IPS-11a (cell line): ENCODE data around the gene DIPK1C.
"Not testable (repeated sequence)": the region's sequence is repeated elsewhere in the genome, so short reads cannot be mapped to it uniquely, and the experiment has no call there.

ENCODE experiments used
- H3K4me3 ChIP-seq: one replicate; pipeline ENCODE4 v1.5.1; 2013; ENCODE audit warnings: low read depth, low read length, control low read depth

DIPK1C gene

DNA sequence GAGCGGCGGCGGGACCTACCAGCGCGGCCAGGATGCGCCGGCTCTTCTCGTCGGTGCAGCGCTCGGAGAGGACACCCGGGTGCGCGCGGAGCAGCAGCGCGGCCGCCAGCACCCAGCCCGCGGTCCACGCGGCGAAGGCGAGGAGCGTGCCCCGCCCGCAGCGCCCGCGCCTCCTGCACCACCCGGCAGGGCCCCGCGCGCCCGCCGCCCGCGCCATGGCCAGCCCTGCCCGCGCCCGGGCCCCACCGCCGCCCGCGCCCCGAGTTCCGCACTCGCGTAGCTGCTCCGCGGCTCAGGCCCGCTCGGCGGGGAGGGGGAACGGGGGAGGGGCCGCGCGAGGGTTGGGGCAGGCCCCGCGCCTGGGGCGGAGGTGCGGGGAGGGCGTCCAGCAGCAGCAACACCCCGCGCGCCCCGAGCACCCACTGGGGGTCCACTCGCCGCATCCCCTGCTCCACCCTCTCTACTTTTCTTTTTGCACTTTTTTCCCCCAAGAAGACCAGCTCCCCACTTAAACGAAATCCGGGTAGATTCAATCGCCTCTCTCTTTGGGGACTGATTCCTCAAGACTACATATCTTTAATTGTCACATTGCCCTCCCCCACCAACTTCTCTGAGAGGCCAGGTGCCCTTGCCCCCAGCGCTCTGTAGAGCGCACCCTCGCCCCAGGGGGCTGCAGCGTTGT lies at the start of gene DIPK1C:
Gene DIPK1C (minus strand): TSS at position 266 of the 682 bp plus-strand sequence. CDS start 49 bp downstream, at position 217.
- peak within 1 kb of the TSS; percentile 37 for H3K4me3 ChIP-seq

DNA sequence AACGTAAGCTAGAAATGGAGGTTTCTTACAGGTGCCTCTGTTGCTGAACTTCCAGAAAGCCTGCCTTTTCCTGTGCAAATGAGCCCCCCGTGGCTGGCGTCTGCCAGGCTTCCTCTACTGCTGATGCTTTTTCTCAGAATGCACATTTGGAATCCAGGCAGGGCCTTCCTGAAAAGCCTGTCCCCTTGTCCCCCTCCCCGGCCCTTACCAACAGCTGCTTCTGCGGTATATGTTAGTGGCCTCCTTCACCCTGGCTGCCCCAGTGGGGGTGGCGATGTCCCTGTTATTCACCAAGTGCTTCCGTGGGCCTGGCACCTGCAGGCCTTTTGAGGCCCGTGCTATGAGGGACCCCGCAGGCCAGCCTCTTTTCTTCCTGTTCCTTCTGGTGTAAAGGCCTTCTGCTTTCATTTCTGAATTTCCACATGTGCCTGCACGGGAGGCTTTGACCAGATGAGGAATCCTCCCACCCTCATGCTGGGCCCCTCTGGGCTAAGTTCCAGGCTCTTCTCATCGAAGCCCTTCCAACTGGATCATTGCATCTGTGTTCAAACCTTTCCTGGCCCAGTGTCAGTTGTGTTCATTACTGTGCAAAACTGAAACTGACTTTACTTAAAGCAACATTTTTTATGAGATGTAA lies 49.5 kb upstream of the DIPK1C start:
- H3K4me3 ChIP-seq: no peak overlapping the region

DNA sequence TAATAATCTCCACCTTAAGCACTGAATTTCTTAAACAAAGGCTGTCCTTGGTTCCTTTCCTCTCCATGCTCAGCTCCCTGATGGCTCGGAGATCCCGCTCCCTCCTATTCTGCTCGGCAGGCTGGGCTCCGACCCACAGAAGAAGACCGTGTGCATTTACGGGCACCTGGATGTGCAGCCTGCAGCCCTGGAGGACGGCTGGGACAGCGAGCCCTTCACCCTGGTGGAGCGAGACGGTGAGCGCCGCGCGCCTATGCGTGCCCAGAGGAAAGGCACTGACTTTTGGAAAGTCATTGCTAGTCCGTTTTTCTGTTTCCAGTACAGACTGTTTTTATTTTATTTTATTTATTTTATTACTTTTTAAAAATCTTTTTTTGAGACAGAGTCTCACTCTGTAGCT lies 48.7 kb upstream of the DIPK1C start:
- H3K4me3 ChIP-seq: no peak overlapping the region

GRCh38 chr18:74503137-74503536 lies 46.0 kb upstream of the DIPK1C start:
- H3K4me3 ChIP-seq: no peak overlapping the region

DNA sequence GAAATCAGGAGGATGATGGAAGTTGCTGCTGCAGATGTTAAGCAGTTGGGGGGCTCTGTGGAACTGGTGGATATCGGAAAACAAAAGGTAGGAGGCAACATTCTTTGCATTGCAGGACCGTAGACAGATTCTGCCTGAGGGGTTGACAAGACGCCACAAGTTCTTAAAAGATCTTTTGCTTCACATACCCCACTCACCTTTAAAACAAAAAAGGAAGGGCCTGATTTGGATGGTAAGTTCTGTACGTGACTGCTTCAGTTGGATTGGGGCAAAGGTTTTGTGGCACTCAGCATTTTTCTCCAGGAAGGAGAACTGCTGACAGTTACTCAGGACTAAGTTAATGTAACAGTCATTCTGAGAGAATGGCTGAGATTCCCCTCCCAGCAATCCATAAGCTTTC lies 44.3 kb upstream of the DIPK1C start:
- H3K4me3 ChIP-seq: no peak overlapping the region

GRCh38 chr18:74500774-74501173 lies 43.7 kb upstream of the DIPK1C start:
- H3K4me3 ChIP-seq: not testable (repeated sequence)

DNA sequence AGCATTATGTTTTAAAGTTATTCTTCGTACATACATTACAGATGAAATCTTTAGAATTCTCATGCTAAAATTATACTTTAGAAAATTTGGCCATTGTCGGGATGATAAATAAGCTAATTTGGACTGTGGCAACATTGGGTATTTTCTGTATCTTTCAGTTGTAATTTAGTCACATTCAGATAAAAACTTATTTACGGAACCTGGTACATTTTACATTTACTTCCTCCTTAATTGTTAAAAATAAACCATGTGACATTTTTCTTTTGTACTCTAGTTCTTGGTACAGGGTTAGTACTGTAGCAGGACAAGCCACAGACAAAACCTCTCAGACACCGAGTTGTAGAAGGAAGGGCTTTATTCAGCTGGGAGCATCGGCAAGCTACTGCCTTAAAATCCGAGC lies 43.3 kb upstream of the DIPK1C start:
- H3K4me3 ChIP-seq: no peak overlapping the region

DNA sequence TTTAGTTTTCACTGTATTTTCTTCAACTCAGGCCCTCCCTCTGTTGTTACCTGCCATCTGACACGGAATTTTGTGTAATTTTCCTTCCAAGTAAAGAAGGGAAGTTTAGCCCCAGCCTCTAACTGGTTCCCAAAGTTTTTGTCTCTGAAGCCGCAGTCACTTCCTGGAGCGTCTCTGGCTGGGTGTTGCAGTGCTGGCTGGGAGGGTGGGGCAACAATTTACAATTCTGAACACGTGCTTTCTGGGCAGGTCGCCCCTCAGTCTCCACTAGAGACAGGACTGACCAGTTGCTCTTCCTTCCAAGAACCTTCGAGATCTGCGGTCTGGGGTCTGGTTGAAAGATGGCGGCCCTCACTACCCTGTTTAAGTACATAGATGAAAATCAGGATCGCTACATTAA lies 42.5 kb upstream of the DIPK1C start:
- no peak overlapping the region for H3K4me3 ChIP-seq

- no peak overlapping the region for H3K4me3 ChIP-seq
Observed at GRCh38 chr18:74498712-74499627, 41.9 kb upstream of the DIPK1C start.

- no peak overlapping the region for H3K4me3 ChIP-seq
Observed at GRCh38 chr18:74497778-74498177, 40.7 kb upstream of the DIPK1C start.

- H3K4me3 ChIP-seq: peak overlapping the region; percentile 82
Observed at GRCh38 chr18:74497324-74497676, 40.2 kb upstream of the DIPK1C start.

DNA sequence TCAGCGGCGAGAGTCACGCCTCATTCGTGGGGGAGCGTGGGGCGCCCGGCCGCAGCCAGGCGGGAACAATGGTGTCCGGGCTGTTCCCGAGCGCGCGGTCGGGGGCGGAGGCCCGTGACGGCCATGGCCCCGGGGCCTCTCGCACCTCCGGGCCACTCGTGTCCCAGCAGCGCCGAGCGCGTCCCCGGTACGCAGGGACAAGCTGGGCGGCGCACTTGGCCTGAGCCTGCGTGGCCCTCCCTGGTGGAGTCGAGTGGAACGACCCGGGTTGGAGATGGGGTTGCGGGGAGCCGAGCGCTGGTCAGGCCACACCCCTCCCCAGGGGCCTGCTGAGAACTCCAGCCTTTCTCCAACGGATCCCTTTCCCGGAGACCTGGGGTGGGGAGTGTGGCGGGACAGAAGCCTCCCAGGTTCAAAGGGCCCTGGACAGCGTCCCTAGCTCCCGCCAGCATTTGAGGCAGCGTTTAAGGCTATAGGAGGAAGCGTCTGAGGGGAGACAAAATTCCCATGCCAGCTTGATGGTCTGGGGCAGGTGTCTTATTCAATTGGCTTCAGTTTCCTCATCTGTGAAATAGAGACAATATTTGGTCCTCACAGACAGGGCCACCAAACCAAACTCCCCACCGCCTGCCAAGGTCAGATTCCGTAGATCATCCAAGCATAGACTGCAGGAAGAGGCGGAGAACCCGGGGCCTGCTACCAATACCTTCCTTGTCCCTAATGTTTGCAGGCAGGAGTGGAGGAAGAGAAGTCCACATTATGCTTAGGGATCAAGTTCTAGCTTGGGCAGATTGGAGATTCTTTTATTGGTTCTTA lies 39.6 kb upstream of the DIPK1C start:
- peak overlapping the region; percentile 82 for H3K4me3 ChIP-seq

DNA sequence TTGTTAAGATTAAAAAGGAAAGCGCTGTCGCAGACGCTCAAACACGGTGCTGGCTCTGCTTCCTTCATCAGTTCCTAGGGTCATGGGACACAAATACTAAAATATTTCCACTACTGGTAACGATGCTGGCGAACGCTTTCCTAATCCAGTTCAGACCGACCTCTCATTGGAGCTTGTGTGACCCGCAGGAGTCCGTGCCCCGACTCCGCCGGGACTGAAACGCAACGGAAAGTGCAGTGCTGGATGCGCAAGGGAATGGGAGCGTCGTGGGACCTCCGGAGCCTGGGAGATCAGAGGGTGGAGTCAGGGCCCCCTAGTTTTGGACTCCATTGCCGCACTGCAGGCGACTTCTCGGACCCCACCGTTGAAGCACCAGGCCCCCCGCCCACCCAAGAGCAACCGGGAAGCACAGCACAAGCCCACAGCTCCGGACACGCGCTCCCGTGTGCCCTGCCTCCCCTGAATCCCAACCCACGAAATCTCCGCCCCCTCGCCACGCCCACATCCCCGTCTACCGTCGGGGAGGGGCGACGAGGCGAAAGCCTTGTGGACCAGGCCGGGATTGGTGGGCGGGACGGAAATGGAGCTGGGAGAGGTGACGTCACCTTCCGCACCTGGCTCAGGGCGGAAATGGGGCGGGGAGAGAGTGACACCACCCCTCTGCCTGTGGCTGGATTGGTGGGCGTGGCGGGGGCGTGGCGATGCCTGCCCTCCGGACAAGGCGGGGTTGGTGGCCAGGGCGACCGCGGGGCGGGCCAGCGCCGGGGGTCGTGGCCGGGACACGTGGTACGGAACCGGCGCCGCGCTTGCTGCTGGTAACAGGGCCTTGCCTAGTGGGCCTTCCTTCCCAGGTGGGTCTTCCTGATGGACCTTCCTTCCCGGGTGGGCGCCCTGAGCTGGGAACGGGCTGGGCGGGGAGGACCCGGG lies 38.7 kb upstream of the DIPK1C start, which contains the start of gene CNDP2:
Gene CNDP2 (plus strand): TSS at position 783 of the 927 bp plus-strand sequence. CDS start 3,611 bp downstream, outside the sequence.
- peak within 1 kb of the TSS; percentile 82 for H3K4me3 ChIP-seq

DNA sequence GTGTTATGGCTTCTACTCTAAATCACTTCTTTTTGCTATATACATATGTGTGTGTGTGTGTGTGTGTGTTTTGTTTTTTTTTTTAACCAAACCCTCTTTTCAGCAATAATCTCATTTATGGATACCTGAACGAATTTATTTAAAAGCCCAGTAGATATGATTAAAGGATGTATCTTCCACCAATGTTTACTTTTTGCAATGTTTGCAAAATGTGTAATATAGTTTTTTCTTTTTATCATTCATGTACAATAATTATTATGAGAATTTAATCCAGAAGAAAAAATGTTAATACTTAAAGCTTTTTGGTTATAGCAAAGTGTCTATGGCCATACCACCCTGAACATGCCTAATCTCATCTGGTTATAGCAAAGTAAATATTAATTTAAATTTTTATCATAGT lies 37.4 kb upstream of the DIPK1C start:
- H3K4me3 ChIP-seq: no peak overlapping the region

DNA sequence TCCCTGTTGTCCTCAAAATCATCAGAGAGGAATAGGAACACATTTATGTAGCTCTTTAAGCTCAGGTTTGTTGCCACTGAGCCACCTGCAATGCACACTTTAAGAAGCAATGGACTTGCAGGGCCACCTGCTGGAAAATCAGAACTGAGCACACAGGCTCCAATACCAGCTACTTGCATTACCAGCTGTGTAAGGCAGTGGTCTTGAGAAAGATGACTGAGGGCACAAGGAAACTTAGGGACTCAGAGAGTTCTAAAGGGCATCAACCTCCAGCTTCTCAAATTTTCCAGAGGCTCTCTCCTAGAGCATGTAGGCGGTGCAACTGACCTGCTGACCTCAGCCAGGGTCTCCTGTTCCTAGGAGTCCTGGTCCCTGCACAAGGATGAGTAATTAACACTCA lies 36.6 kb upstream of the DIPK1C start:
- no peak overlapping the region for H3K4me3 ChIP-seq

DNA sequence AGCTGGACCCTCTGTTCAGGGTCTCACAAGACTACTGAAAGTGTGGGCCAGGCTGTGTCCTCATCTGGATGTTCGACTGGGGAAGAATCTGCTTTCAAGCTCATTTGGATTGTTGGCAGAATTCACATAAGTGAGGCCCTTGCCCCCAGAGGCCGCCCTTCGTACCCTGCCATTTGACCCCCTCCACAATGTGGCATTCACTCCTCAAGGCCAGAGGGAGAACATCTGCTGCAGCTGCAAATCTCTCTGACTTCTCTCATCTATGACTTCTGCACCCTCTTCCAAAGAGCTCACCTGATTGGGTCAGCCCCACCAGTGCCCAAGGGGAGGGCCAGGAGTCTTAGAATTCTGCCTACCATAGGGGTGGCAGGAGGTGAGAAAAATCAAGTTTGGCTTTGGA lies 35.2 kb upstream of the DIPK1C start:
- no peak overlapping the region for H3K4me3 ChIP-seq

DNA sequence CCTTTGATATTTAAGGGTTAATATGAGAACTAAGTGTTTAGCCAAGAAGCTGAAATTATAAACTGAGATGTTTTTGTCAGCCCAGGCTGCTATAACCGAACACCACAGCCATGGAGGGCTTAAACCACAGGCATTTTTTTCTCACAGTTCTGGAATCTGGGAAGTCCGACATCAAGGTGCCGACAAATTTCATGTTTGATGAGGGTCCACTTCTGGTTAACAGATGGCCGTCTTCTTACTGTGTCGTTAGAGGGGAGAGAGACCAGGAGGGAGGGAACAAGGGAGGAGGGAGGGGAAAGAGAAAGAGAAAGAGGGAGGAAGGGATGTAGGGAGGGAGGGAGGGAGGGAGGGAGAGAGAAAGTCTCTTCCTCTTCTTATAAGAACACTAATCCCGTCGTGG lies 32.6 kb upstream of the DIPK1C start:
- no peak overlapping the region for H3K4me3 ChIP-seq

DNA sequence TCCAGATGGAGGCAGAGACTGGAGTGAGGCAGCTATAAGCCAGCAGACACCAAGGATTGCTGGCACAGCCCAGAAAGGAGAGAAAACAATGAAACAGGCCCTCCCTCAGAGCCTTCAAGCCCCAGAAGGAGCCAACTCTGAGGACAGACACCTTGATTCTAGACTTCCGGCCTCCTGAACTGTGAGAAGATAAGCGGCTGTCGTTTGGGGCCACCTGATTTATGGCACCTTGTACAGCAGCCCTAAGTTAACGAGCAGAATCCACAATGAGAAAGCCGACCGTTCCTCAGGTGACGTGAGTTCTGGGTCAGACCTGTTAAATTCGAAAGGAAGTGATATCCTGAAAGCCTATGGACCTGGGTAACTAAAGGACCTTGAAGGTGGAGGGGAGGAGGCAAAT lies 31.8 kb upstream of the DIPK1C start:
- no peak overlapping the region for H3K4me3 ChIP-seq

- no peak overlapping the region for H3K4me3 ChIP-seq
Observed at GRCh38 chr18:74488354-74488753, 31.2 kb upstream of the DIPK1C start.
